Caco-2 (cell line): Measurements from ENCODE around the gene TMEM239. TPM values are rescaled to one million over a fixed set of nuclear protein-coding genes. Genes with fewer than 3 reads are reported as not detected.

Experiments used
- BruUV-seq: library from RNA; stranded (reverse); fragments of 400-500 nt; replicated peaks from 2 replicates; lab custom pipeline; 2021; lab: Mats Ljungman, UMichigan
- CTCF ChIA-PET: fragments of 300-600 bp; sonication (Branson Sonifier 250); formaldehyde crosslinking; loops from one replicate; lab custom pipeline; 2022; ENCODE audit warnings: antibody characterized with exemption; lab: Charles Lee
- POLR2A ChIA-PET: fragments of 300-600 bp; sonication (Branson Sonifier 250); formaldehyde crosslinking; loops from one replicate; lab custom pipeline; 2022; ENCODE audit warnings: antibody characterized with exemption; lab: Charles Lee
- DNase-seq, 2 experiments: peaks; one replicate each; pipeline versions ENCODE4 v3.0.0 to v3.0.0-alpha.2; 2020 to 2022
- H3K27me3 ChIP-seq: replicated peaks from 2 replicates; pipeline ENCODE4 v1.6.0; 2011; ENCODE audit warnings: low read length; ENCODE audit not compliant: control insufficient read depth, insufficient read depth
- H3K36me3 ChIP-seq: 2 replicates; pipeline ENCODE4 v1.5.1; 2011; ENCODE audit warnings: low read length; ENCODE audit not compliant: control insufficient read depth, insufficient read depth
- H3K4me1 ChIP-seq: fragments of 250-450 bp; sonication (Bioruptor Pico); 2 replicates; pipeline ENCODE4 v1.5.1; 2020; ENCODE audit warnings: mild to moderate bottlenecking
- H3K4me3 ChIP-seq: 2 replicates; pipeline ENCODE4 v1.5.1; 2011; ENCODE audit warnings: low read depth, mild to moderate bottlenecking, control low read depth, low read length
- H3K9me3 ChIP-seq: fragments of 250-450 bp; sonication (Bioruptor Pico); 2 replicates; pipeline ENCODE4 v1.5.1; 2020; ENCODE audit warnings: mild to moderate bottlenecking, moderate library complexity
- H3K27ac Mint-ChIP-seq: one replicate; pipeline ENCODE4 v1.8.0; 2022; ENCODE audit warnings: mixed read lengths; ENCODE audit not compliant: unreplicated experiment
- H3K27me3 Mint-ChIP-seq: one replicate; pipeline ENCODE4 v1.8.0; 2022; ENCODE audit warnings: mixed read lengths; ENCODE audit not compliant: insufficient read depth, unreplicated experiment
- H3K36me3 Mint-ChIP-seq: one replicate; pipeline ENCODE4 v1.8.0; 2022; ENCODE audit warnings: mild to moderate bottlenecking, mixed read lengths; ENCODE audit not compliant: insufficient read depth, unreplicated experiment
- H3K4me1 Mint-ChIP-seq: one replicate; pipeline ENCODE4 v1.8.0; 2022; ENCODE audit warnings: low read depth, mixed read lengths; ENCODE audit not compliant: unreplicated experiment
- H3K4me3 Mint-ChIP-seq: one replicate; pipeline ENCODE4 v1.8.0; 2022; ENCODE audit warnings: mild to moderate bottlenecking, moderate library complexity, mixed read lengths; ENCODE audit not compliant: unreplicated experiment
- H3K9me3 Mint-ChIP-seq: one replicate; pipeline ENCODE4 v1.8.0; 2022; ENCODE audit warnings: mixed read lengths; ENCODE audit not compliant: unreplicated experiment
- intact Hi-C: fragments of 100-400 bp; cut with micrococcal nuclease; formaldehyde crosslinking; loops from one replicate; pipeline ENCODE4 v1.10.0; 2022; ENCODE audit not compliant: unreplicated experiment
- total RNA-seq: library from RNA; stranded (reverse); gene quantifications from 2 replicates; pipeline ENCODE4 v1.2.3, GENCODE V29; 2022
- TF ChIP-seq, protein P1 (sequence below), 2 experiments: fragments of 200-600 bp in 1 of 2; IDR thresholded peaks; 1 replicate in 1 of 2; 2 replicates in 1 of 2; pipeline versions ENCODE4 v1.5.1 to v1.8.0; 2011 to 2022; ENCODE audit warnings: antibody characterized with exemption in 1 of 2, control low read depth in 1 of 2, inconsistent platforms in 1 of 2, low read depth in 1 of 2, low read length in 1 of 2, mild to moderate bottlenecking in 1 of 2, moderate library complexity in 1 of 2; ENCODE audit not compliant: insufficient read depth in 1 of 2, severe bottlenecking in 1 of 2, unreplicated experiment in 1 of 2

The TMEM239 gene
- total RNA-seq, 1 experiment from 2014 or later, result not detected

DNA sequence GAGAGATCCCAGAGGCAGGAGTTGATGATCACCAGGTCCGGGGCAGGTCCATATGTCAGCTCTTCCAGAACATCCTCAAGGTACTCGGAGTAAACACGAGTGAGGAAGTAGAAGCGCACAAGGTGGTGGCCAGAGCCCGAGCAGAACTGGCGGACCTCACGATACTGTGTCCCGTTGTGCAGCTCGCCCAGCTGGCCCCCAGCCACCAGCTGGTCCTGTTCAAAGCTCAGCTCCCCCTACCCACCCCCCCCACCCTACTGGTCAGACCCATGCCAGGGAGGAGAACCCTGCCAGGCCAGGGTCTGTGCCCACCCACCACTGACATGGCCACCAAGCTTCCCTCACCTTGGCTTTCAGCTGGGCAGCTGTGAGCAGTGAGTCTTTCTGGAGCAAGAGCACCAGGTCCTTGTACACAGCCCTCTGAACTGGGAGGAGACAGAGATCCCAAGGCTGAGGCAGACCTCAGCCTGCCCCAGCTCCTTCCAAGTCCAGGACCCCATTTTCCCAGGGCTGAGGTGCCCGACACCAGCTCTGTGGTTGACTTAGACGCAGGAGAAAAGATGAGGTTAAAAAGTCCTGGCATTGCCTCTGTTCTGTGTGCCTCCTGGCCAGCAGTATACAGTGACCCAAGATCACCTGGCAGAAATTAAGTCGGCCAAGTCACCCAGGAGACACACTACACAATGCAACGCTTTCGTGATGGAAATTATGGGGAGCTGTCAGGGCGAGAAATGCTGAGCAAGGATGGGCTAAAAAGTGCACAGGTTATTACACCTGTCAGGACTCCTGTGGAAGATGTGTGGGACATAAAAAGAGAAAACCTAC, 22.9 kb downstream of the TMEM239 start:
- H3K27me3 ChIP-seq, result no peaks in the 10 kb centered on the region
- H3K36me3 ChIP-seq, result peaks cover 4% of the 10 kb centered on the region
- H3K4me1 ChIP-seq, result peaks cover 8% of the 10 kb centered on the region; the same call in 1 of the 2 replicates
- peak overlapping the region; percentile 89 for H3K4me3 Mint-ChIP-seq
- ChIA-PET POLR2A (interaction anchor here (0.5 to 0.7 kb wide), 3 partner anchors 10 to 944 kb away, joined by 3 to 4 read pairs (median 3); partner anchors contain the start of gene PTPRA), CTCF (no interaction called here)
- H3K9me3 Mint-ChIP-seq, result no peaks in the 10 kb centered on the region
- H3K9me3 ChIP-seq, result no peaks in the 10 kb centered on the region
- TF ChIP-seq, protein P1, sequence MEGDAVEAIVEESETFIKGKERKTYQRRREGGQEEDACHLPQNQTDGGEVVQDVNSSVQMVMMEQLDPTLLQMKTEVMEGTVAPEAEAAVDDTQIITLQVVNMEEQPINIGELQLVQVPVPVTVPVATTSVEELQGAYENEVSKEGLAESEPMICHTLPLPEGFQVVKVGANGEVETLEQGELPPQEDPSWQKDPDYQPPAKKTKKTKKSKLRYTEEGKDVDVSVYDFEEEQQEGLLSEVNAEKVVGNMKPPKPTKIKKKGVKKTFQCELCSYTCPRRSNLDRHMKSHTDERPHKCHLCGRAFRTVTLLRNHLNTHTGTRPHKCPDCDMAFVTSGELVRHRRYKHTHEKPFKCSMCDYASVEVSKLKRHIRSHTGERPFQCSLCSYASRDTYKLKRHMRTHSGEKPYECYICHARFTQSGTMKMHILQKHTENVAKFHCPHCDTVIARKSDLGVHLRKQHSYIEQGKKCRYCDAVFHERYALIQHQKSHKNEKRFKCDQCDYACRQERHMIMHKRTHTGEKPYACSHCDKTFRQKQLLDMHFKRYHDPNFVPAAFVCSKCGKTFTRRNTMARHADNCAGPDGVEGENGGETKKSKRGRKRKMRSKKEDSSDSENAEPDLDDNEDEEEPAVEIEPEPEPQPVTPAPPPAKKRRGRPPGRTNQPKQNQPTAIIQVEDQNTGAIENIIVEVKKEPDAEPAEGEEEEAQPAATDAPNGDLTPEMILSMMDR (IDR thresholded peaks at IDR 0.05; ENCODE audit: insufficient read depth in 1 of 2, low read depth in 1 of 2, low read length in 1 of 2, severe bottlenecking in 1 of 2, unreplicated experiment in 1 of 2), result no peak
- H3K27me3 Mint-ChIP-seq, result no peaks in the 10 kb centered on the region
- intact Hi-C loops, result no loop called here
- peak overlapping the region; percentile 97 for H3K27ac Mint-ChIP-seq
- H3K4me1 Mint-ChIP-seq, result peaks cover 7% of the 10 kb centered on the region
- H3K4me3 ChIP-seq, result peak overlapping the region; percentile 91
- DNase-seq, result no peak
- TSS peak; percentile 43 for BruUV-seq
- H3K36me3 Mint-ChIP-seq, result peaks cover 24% of the 10 kb centered on the region

DNA sequence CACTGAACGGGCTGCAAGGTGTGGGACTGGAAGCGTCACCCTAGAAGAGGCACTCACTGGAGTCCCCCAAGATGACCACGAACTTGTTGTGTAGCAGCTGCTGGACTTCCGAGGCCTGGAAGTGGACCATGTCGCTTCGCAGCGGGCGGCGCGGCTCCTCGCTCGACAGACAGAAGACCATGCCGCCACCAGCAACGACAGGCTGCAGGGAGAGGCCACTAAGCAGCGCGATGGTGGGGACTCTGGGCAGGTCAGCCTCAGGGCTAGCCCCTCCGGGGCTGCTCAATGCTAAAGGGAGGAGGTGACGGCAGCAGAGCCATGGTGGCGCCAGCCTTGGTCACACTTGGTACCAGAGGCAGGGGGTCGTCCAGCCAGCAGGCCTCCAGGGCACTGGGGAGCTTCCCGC, 23.6 kb downstream of the TMEM239 start:
- Mint-ChIP-seq H3K36me3 (peaks cover 24% of the 10 kb centered on the region), H3K27ac (peak overlapping the region; percentile 97), H3K4me3 (peak overlapping the region; percentile 89), H3K27me3 (no peaks in the 10 kb centered on the region), H3K9me3 (no peaks in the 10 kb centered on the region), H3K4me1 (peaks cover 7% of the 10 kb centered on the region)
- Histone ChIP-seq H3K9me3 (no peaks in the 10 kb centered on the region), H3K4me3 (peak overlapping the region; percentile 91), H3K36me3 (peaks cover 4% of the 10 kb centered on the region), H3K4me1 (peaks cover 8% of the 10 kb centered on the region; the same call in 1 of the 2 replicates), H3K27me3 (no peaks in the 10 kb centered on the region)
- TF ChIP-seq, protein P1 (IDR thresholded peaks at IDR 0.05; ENCODE audit: insufficient read depth in 1 of 2, low read depth in 1 of 2, low read length in 1 of 2, severe bottlenecking in 1 of 2, unreplicated experiment in 1 of 2), result no peak
- POLR2A ChIA-PET, result interaction anchor here (0.7 kb wide), 1 partner anchor 9 kb away, joined by 3 read pairs; no protein-coding TSS in a partner anchor
- intact Hi-C loops, result loop anchor here (1.0 kb wide), 1 partner anchor 34 kb away; the partner anchor contains the start of gene PTPRA
- no TSS peak for BruUV-seq
- no peak for DNase-seq
- CTCF ChIA-PET, result no interaction called here

DNA sequence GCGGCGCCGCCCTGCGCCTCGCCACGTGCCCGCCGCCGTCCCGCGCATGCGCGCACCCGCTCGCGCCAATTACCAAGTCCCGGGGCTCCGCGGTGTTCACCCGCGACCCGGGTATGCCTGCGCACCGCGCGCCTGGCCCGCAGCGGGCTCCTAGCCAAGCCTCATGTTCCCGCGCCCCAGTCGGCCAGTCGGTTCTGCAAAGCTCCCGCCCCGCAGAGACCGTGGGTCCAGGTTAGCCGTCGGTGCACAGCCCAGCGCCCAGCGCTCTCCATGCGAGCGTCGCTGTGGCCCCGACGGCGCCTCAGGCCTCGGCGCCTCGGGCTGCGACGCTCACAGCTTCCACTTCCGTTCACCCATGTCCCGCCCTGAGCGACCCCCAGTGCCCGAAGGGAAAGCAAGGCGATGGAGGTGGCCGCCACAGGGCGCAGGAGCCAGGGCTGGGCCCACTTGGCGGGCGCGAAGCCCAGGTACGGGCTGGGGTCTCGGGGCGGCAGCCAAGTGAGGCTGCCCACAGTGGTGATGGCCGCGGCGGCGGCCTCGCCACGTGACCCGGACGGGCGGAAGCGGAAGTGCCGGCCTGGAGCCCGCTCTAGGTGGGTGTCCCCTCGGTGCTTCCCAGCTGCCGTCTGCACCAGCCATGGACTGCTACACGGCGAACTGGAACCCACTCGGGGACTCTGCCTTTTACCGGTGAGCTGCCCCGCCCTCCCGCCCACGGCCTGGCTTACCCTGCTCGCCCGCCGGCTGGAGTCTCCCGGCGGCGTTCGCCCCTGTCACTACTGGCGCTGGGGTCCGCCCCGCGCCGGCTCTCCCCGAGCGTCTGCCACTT, 24.2 kb downstream of the TMEM239 start, which contains the start of the genes PCED1A and VPS16:
Gene PCED1A (minus strand): TSS at position 518 of the 829 bp plus-strand sequence. CDS start 743 bp downstream, outside the sequence.
Gene VPS16 (plus strand): TSS at position 608 of the 829 bp plus-strand sequence. CDS start 30 bp downstream, at position 638.
- DNase-seq, result peak; percentile 90 to 93
- no TSS peak for BruUV-seq
- Mint-ChIP-seq H3K27me3 (no peaks in the 10 kb centered on the region), H3K36me3 (peaks cover 24% of the 10 kb centered on the region), H3K27ac (peak within 1 kb of the TSS; percentile 97), H3K4me1 (peaks cover 7% of the 10 kb centered on the region), H3K9me3 (no peaks in the 10 kb centered on the region), H3K4me3 (peak within 1 kb of the TSS; percentile 89)
- intact Hi-C loops, result loop anchor here (1.0 kb wide), 1 partner anchor 33 kb away; the partner anchor contains the start of gene PTPRA
- peak within 1 kb of the TSS; percentile 91 for H3K4me3 ChIP-seq
- ChIA-PET POLR2A (interaction anchor here (0.5 to 0.7 kb wide), 4 partner anchors 8 to 1149 kb away, joined by 3 to 4 read pairs (median 3); no protein-coding TSS in a partner anchor), CTCF (interaction anchor here (1.2 kb wide), 1 partner anchor 12 kb away, joined by 3 read pairs; no protein-coding TSS in a partner anchor)
- peaks cover 8% of the 10 kb centered on the region; the same call in 1 of the 2 replicates for H3K4me1 ChIP-seq
- TF ChIP-seq, protein P1 (IDR thresholded peaks at IDR 0.05; ENCODE audit: insufficient read depth in 1 of 2, low read depth in 1 of 2, low read length in 1 of 2, severe bottlenecking in 1 of 2, unreplicated experiment in 1 of 2), result no peak
- no peaks in the 10 kb centered on the region for H3K27me3 ChIP-seq
- H3K36me3 ChIP-seq, result peaks cover 4% of the 10 kb centered on the region
- H3K9me3 ChIP-seq, result no peaks in the 10 kb centered on the region
